ENCODE data around the gene UFSP2.
"Not testable (repeated sequence)": the region's sequence is repeated elsewhere in the genome, so short reads cannot be mapped to it uniquely, and the experiment has no call there.

Gene UFSP2

DNA sequence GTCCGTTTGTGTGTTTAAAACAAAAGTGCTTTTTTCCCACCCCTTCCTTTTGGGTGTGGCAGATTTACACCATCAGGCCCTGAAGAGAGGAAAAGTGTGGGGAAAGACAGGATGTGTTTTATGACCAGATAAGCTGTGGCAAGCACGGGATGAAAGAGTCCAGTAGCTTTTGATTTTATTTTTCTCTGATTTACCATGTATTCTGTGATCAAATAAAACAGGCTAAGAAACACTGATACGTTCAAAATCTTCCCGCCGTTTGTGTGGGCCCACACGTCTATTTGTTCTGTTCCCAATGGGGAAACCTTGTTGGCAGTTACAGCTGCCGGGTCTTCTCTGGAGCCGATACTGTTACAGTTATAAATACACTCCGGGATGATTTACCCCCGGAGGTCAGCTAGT is 40.8 kb downstream of the UFSP2 start:
- in situ Hi-C loops (cut with MboI; ENCODE audit: low sequenced_read_pairs), result no loop called here

DNA sequence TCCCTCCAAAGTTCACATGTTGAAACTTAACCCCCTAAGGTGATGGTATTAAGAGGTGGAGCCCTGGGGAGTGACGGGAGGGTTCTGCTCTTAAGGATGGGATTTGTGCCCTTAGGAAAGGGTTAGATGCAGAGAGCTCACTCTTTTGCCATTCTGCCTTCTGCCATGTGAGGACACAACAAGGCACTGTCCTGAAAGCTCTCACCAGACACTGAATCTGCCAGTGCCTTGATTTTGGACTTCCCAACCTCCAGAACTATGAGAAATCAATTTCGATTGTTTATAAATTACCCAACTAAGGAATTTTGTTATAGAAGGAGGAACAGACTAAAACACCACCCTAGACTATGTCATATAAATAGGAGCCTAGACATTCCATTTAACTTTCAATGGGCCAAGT is 41.7 kb downstream of the UFSP2 start:
- in situ Hi-C loops (cut with MboI; ENCODE audit: low sequenced_read_pairs), result no loop called here

DNA sequence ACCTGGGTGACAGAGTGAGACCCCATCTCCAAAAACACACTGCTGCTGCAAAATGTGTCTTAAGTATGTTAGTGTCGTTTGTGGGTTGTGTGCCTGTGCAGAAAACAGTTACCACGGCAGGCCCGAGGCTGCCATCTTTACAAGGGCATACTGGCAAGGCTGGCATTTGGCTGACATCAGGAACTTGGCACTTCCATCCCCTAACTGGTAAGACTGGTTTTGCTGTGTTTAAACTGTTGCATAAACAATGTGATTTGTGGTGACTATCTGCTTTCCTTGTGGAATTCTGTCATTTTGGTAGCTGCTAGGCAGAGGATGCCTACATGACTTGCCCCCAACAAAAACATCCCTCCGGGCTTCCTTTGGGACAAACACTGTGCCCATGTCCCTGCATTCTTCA is 42.3 kb downstream of the UFSP2 start:
- in situ Hi-C loops (cut with MboI; ENCODE audit: low sequenced_read_pairs), result no loop called here

DNA sequence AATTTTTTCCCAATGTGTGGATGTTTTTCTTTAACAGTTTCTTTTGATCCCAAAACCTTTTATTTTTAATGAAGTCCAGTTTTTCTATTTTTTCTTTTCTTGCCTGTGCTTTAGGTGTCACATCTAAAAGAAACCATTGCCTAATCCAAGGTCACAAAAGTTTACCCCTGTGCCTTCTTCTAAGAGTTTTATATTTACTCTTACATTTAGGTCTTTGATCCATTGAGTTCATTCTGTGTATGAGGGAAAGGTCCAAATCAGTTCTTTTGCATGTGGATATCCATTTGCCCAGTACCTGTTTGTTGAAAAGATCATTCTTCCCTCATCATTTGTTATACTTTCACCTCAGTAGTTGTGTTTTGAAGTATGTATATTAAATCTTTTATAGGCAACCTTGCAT is 43.0 kb downstream of the UFSP2 start:
- in situ Hi-C loops (cut with MboI; ENCODE audit: low sequenced_read_pairs), result no loop called here

DNA sequence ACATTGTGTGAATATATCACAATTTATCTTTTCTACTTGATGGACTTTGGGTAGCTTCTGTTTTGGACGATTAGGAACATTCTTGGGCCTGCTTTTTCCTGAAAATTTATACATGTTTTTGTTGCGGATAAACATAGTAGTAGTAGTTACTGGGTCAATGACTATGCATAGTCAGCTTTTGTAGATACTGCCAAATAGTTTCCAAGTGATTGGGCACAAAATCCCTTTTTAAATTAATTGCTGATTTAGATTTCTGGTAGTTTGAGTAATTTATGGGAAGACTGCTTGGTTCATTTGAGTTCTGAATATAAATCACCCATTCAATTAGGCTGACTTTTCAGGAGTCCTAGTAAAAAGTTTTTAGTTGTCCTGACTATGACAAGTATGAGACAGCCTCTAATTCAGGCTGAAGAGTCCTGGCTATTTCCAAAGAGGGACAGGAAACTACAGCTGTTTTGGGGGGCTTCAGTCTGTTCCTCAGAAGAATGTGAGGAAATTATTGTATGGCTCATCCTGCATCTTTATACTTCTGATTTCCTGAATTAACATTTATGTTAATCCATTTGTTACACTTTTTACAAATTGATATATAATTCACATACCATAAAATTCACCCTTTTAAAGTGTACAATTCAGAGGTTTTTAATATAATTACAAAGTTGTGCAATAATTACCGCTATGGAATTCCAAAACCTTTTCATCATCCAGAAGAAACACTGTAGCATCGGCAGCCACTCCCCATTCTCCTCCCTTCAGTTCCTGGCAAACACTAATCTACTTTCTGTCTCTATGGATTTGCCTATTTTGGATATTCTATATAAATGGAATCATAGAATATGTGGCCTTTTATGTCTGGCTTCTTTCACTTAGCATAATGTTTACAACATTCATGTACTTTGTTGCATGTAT is 44.2 kb downstream of the UFSP2 start:
- in situ Hi-C loops (cut with MboI; ENCODE audit: low sequenced_read_pairs), result no loop called here

DNA sequence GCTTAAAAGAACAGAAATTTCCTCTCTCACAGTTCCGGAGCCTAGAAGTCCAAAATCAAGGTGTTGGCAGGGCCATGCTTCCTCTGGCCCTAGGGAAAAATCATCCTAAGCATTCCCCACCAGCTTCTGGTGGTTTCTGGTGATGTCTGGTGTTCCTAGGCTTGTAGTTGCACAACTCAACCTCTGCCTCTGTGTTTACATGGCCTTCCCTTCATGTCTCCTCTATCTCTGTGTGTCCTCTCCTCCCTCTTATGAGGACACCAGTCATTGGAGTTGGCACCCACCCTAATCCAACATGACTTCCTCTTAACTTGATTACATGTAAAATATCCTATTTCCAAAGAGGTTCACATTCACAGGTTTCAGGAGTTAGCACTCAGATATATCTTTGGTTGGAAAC is 45.4 kb downstream of the UFSP2 start:
- in situ Hi-C loops (cut with MboI; ENCODE audit: low sequenced_read_pairs), result no loop called here

DNA sequence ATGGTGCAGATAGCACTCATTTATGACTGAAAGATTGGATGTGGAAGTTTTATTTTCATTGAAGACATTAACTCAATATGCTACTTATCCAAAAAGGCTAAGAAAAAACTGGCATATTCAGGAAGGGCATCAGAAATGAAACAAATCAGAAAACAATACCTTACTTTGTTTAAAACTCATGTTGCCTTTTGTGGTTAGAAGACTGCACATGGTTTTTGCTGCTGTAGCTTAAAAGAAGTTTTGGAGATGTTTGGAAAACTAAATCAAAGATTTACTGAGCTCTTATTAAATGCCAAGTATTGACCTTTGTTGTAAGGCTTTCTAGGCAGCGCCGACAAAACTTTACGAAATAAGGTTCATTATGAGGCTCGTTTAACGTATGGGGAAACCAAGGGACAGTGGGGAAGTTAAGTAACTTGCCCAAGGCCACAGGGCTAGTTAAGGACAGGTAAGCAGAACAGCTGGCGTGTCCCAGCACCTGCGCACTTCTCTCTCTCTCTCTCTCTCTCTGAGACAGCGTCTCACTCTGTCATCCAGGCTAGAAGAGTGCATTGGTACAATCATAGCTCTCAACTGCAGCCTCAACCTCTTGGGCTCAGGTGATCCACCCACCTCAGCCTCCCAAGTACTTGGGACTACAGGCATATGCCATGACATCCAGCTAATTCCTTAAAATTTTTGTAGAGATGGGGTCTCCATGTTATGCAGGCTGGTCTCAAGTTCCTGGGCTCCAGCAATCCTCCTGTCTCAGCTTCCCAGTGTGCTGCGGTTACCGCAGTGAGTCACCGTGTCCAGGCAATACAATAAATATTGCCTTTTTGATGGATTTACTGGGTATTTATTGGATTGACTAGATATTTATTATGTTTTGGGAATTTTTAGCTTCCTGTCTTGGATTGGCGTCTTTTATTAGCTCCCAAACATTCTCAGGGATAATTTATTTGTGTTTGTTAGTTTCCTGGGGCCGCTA is 46.2 kb downstream of the UFSP2 start:
- in situ Hi-C loops (cut with MboI; ENCODE audit: low sequenced_read_pairs), result no loop called here

DNA sequence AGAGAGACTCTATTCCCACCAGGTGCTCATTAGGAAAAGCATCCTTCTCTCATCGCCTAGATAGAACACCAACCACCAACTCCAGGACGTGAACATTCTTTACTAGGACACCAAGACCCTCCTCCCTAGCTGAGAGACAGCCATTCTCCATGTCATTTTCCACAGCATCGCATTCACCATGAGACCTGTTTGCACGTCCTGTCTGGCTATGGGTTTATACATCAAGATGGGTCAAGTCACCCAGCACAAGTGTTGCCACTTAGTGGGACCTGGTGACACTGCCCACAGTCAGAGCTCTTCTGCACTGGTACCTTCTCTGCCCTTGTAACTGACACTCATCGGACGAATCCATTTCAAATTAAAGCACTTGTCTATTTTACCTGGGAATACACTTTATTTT is 47.5 kb downstream of the UFSP2 start:
- in situ Hi-C loops (cut with MboI; ENCODE audit: low sequenced_read_pairs), result no loop called here

DNA sequence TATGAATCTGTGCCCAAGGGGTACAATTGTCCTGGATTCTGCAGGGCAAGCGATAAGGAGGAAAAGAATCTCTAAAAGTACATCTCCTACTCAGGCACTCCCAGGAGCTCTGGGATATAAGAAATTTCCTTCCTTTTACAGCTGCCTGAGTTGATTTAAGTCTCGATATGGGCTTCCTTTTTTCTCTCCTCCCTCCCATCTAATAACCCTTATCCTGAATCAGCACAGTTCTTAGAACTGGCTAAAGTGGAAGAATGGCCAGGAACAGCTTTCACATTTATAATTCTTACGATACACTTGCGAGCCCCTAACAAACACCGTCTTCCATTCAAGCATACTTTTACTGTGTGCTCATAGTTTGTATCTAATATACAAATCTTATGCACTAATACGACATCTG is 51.2 kb downstream of the UFSP2 start:
- in situ Hi-C loops (cut with MboI; ENCODE audit: low sequenced_read_pairs), result no loop called here

DNA sequence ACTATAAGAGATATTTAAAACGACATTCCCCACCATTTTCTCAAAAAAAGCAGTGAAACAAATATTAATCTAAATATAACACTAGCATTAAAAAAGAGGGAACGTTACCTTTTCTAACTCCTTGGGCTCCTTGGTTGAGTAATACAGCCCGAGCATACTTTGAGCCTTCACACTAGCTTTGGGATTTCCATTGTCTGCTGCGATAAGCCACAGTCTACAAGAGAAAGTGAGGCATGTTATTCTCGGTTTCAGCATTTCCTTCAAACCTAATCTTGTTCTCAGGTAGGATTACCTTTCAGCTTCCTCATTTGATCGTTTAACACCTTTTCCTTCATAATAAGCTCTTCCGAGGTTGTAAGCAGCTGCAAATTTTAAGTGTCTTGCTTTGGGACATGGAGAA is 51.7 kb downstream of the UFSP2 start:
- in situ Hi-C loops (cut with MboI; ENCODE audit: low sequenced_read_pairs), result no loop called here

DNA sequence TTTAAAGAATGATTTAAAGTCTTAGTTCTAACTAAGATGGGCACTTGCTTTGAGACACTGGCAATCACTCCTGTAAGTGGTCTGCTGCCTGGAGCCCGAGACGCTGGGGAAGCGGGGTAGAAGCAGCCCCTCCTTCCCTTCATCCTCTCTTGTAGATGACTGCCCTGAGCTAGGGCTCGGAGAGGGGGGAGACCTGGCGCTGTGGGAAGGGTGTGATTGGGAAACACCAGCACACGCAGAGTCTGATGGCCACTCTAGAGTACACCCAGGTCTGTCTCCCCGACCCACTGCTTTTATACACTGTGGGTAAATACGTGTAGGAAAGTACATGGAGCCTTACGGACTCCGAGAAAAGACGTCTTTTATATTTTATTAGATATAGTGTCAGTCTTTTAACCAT is 54.1 kb downstream of the UFSP2 start:
- in situ Hi-C loops (cut with MboI; ENCODE audit: low sequenced_read_pairs), result no loop called here

DNA sequence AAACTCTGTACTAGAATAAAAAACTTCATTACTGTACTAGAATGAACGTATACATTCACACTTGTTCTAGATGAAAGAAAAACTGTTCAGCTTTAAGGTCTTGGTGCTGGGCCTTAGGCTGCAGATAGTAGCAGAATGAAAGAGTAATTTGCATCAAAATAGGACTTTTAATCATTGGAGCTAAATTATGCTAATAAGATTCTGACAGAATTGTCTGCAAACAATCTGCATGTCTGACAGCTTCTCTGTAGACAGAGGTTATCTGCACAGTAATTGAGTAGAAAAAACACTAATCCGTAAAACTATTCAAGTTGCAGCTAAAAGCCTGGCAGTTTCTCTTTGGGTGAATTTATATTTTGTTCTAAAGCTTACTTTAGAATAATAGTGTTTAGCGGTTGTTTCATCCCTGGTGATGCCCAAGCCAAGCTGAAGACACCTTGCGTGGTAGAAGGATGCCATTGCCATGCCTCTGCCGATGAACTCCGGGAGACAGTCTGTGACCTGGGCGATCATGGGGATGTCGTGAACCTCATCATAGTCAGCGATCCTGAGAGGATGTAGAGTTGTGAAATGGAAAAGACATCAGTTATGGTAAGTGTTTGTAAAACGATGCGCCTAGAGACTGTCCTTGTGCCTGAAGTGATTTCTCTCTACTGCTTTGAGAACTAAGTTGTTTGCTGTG is 55.4 kb downstream of the UFSP2 start:
- in situ Hi-C loops (cut with MboI; ENCODE audit: low sequenced_read_pairs), result no loop called here

DNA sequence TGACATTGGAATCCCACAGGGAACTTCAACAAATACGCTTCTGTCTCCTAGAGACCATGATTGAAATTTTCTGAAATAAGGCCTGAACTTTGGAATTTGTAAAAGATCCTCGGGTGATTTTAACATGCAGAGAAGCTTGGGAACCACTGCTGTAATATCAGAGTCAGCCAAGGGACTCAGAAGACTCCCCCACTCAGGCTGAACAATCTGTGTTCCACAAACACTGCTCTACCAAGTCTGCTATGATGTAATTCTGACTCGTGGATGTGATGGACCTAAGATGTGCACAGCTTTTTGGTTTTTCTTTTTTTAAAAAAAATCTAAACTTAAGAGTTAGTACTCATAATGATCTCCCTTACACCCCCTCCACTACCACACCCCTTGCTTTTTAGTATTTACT is 56.0 kb downstream of the UFSP2 start:
- in situ Hi-C loops (cut with MboI; ENCODE audit: low sequenced_read_pairs), result no loop called here

DNA sequence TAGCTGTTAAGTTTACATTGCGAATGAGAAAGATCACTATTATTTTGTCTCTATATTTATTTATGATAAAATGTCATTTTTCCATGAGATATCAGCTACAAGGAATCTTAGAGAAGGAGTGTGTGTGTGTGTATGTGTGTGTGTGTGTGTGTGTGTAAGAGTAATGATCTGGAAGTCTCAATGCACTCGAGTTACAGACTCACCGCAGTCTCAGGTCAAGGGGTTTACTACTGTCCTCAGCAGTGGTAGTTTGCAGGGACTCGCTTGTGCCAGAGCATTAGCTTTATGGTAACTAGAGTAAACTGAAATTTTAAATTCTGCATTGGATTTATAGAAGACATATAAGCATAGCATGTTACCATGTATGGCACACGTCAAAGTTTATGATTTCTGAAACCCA is 60.9 kb downstream of the UFSP2 start:
- in situ Hi-C loops (cut with MboI; ENCODE audit: low sequenced_read_pairs), result no loop called here

DNA sequence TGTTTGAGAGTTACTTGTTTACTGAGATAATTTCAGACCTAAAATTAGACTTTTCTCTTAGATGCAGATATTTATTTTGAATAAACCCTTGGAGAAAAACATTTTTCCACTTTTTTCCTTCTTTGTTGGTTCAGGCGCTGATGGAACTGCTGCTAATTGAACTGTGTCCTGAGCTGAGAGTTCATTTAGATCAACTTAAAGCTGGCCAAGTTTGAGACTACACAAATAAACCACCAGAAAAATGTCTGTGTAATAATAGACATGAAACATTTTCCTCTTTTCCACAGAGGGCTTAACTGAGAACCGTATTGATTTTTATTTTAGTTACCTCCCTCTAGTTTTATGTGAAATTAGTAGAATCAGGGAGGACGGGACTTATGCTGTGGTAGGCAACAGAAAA is 62.5 kb downstream of the UFSP2 start:
- in situ Hi-C loops (cut with MboI; ENCODE audit: low sequenced_read_pairs), result no loop called here

DNA sequence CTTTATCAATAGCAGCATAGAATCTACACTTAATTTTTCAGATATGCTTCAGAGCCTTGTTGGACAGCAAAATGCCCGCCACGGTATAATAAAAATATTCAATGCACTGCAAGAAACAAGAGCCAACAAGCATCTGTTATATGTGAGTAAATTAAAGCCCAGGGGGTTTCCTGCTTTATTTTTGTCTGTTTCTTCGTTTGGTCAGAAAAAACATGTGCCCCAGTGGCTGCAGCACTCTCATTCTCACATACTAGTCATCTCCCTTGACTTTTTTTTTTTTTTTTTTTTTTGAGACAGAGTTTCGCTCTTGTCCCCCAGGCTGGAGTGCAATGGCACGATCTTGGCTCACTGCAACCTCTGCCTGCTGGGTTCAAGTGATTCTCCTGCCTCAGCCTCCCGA is 63.2 kb downstream of the UFSP2 start:
- in situ Hi-C loops (cut with MboI; ENCODE audit: low sequenced_read_pairs), result not testable (repeated sequence)

DNA sequence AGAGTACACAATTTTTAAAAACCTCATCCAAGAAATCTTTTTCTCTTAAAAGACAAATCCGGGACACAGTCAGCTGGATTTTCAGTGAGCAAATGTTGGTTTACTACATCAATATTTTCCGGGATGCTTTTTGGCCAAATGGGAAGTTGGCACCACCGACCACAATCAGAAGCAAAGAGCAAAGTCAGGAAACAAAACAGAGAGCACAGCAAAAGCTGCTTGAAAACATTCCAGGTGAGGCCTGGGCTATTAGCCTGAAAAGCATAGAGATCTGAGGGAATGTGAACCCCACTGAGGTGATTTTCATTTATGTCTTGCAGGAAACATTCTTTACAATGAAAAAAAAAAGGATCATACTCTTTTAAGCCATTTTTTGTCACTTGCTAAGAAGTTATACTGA is 63.9 kb downstream of the UFSP2 start:
- in situ Hi-C loops (cut with MboI; ENCODE audit: low sequenced_read_pairs), result no loop called here

DNA sequence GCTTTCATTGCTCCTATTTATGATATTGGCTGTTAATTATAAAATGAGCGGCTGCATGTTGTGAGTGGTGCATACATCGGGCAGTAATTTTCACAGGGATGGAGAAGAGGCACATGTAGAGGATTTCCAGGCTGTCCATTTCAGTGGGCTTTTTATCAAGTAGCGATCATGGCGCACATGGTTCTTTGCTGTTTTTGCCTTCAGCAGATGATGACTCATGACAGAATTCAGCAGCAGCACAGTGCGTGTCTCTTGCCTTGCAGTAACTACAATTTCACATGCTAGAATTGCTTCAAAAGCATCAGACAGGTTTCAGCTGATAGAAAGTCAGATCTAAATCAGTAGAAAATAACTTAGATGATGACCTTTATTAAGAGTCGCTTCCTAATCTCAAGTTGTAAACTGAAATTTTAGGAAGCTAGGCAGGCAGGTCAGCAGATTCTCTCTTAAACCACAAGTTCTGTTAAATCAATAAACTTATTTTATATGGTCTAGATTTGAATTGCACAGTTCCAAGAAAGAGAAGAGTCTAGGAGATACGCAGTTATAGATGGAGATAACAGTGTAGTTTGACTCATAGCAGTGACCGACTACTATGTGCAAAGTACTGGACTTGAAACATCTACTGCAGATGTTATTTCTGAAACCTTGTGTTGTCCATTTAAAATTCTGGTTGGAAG is 65.9 kb downstream of the UFSP2 start:
- in situ Hi-C loops (cut with MboI; ENCODE audit: low sequenced_read_pairs), result no loop called here

DNA sequence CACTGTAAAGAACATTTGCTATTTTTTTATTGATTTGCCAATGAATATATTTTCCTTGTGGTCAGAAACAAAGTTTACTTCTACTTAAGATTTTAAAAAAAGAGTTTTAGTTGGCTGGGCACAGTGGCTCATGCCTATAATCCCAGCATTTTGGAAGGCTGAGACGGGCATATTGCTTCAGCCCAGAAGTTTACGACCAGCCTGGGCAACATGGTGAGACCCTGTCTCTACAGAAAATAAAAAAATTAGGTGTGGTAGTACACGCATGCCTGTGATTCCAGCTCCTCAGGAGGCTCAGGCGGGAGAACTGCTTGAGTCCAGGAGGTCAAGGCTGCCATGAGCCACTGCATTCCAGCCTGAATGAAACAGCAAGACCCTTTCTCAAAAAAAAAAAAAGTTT is 66.8 kb downstream of the UFSP2 start:
- in situ Hi-C loops (cut with MboI; ENCODE audit: low sequenced_read_pairs), result no loop called here

DNA sequence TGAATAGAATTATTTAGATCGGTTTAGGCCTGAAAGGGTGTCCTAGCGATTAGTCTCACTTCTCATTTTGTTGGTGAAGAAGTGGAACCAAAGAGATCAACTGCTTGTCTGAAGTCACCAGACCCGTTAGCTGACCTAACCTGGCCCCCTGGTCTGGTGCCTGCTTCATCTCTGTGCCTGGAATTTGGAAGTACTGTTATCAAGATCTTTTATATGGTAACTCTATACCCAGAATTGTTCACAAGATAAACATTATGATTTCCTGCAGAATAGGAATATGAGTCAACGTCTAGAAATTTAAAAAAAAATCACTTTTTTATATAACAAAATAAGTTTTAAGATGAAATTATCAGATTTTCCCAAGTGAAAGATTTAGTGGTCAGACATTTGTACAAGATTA is 67.2 kb downstream of the UFSP2 start:
- in situ Hi-C loops (cut with MboI; ENCODE audit: low sequenced_read_pairs), result no loop called here

Data from HL-60/S4 treated with retinoic acid at 250 ng/mL for 4 days and 3 days (cell line).